HepG2 (cell line): ENCODE results near the gene AKR1B15. TPM values are rescaled to one million over a fixed set of nuclear protein-coding genes. Genes with fewer than 3 reads are reported as not detected.

ENCODE experiments used
- ATAC-seq: fragments of 200-7000 bp; cut with Tn5 transposase; 3 replicates; pipeline ENCODE4 v1.9.1; 2020; ENCODE audit warnings: mild to moderate bottlenecking, moderate library complexity
- BruUV-seq: library from RNA; stranded (reverse); fragments of 400-500 nt; replicated peaks from 2 replicates; lab custom pipeline; 2021; lab: Mats Ljungman, UMichigan
- CTCF ChIA-PET: fragments of 300-600 bp; formaldehyde crosslinking; extraction: SDS; loops from one replicate; lab custom pipeline; 2021; ENCODE audit warnings: low total read pairs, inconsistent platforms, low intra/inter-chr PET ratio; lab: Yijun Ruan, JAX
- POLR2A ChIA-PET: fragments of 350-600 bp; sonication (Branson Sonifier 250); formaldehyde crosslinking; loops from one replicate; lab custom pipeline; 2020; ENCODE audit warnings: antibody characterized with exemption, inconsistent platforms; lab: Yijun Ruan, JAX
- DNase-seq: peaks from one replicate; pipeline ENCODE4 v3.0.0-alpha.2; 2015; ENCODE audit warnings: low spot score
- FAIRE-seq: peaks from 3 replicates; lab custom pipeline; 2011; peaks lifted over from hg19 to GRCh38; lab: Jason Lieb, UNC
- H2AFZ ChIP-seq: one replicate; pipeline ENCODE4 v1.6.1; 2011; ENCODE audit warnings: low read length, inconsistent platforms
- H3K27ac ChIP-seq: fragments of 300-600 bp; 3 replicates; pipeline ENCODE4 v1.8.0; 2011; ENCODE audit warnings: mixed run types, mild to moderate bottlenecking, mixed read lengths, low read length, inconsistent platforms; ENCODE audit not compliant: insufficient read depth; ENCODE audit errors: extremely low read length
- H3K27me3 ChIP-seq, 2 experiments: fragments of 200-600 bp in 1 of 2; 2 replicates in 1 of 2; 3 replicates in 1 of 2; pipeline versions ENCODE4 v1.6.0 to v1.8.0; 2011; ENCODE audit warnings: low read length in 2 of 2, mild to moderate bottlenecking in 2 of 2, moderate library complexity in 2 of 2, inconsistent platforms in 1 of 2; ENCODE audit not compliant: insufficient read depth in 2 of 2, control insufficient read depth in 1 of 2
- H3K36me3 ChIP-seq, 2 experiments: fragments of 200-600 bp in 1 of 2; replicated peaks in 1 of 2; 2 replicates in 1 of 2; 3 replicates in 1 of 2; pipeline versions ENCODE4 v1.5.1 to v1.8.0; 2011; ENCODE audit warnings: low read length in 2 of 2, inconsistent platforms in 1 of 2; ENCODE audit not compliant: insufficient read depth in 2 of 2, control insufficient read depth in 1 of 2
- H3K4me1 ChIP-seq: 2 replicates; pipeline ENCODE4 v1.5.1; 2012; ENCODE audit warnings: low read length, inconsistent platforms; ENCODE audit not compliant: insufficient read depth
- H3K4me2 ChIP-seq: 2 replicates; pipeline ENCODE4 v1.6.0; 2011; ENCODE audit warnings: low read depth, low read length, inconsistent platforms
- H3K4me3 ChIP-seq, 3 experiments: fragments of 200-600 bp in 1 of 3; sonication (generic), shearing (Covaris generic) in 1 of 3; replicated peaks in 1 of 3; 2 replicates each; pipeline ENCODE4 v1.5.1; 2011 to 2016; ENCODE audit warnings: low read length in 3 of 3, inconsistent platforms in 2 of 3, low read depth in 2 of 3, mild to moderate bottlenecking in 2 of 3, control low read depth in 1 of 3, mixed read lengths in 1 of 3; ENCODE audit not compliant: insufficient read depth in 1 of 3
- H3K79me2 ChIP-seq: one replicate; pipeline ENCODE4 v1.6.1; 2011; ENCODE audit warnings: low read length, inconsistent platforms; ENCODE audit not compliant: insufficient read depth
- H3K9ac ChIP-seq: 2 replicates; pipeline ENCODE4 v1.6.0; 2011; ENCODE audit warnings: mild to moderate bottlenecking, low read depth, low read length, inconsistent platforms; ENCODE audit not compliant: insufficient read depth
- H3K9me3 ChIP-seq: 2 replicates; pipeline ENCODE4 v1.5.1; 2012; ENCODE audit warnings: mild to moderate bottlenecking, low read length
- H4K20me1 ChIP-seq: 2 replicates; pipeline ENCODE4 v1.6.0; 2011; ENCODE audit warnings: inconsistent platforms, mild to moderate bottlenecking, low read length, moderate library complexity; ENCODE audit not compliant: insufficient read depth
- HNF4G ChIP-seq, 2 experiments: sonication (generic) in 1 of 2; formaldehyde crosslinking in 1 of 2; IDR thresholded peaks; 2 replicates each; pipeline versions ENCODE4 v1.4.0 to v1.6.1; 2011 to 2020; ENCODE audit warnings: borderline replicate concordance in 2 of 2, low read depth in 2 of 2, mild to moderate bottlenecking in 2 of 2, low read length in 1 of 2, missing genetic modification reagents in 1 of 2, moderate library complexity in 1 of 2
- RAD21 ChIP-seq: fragments of 450-650 bp; formaldehyde crosslinking; IDR thresholded peaks from 2 replicates; pipeline ENCODE4 v1.5.0; 2020; ENCODE audit warnings: mild to moderate bottlenecking
- SMARCE1 ChIP-seq: fragments of 450-650 bp; IDR thresholded peaks from 2 replicates; pipeline ENCODE4 v1.6.1; 2017; ENCODE audit warnings: borderline replicate concordance
- SMC3 ChIP-seq: IDR thresholded peaks from 2 replicates; pipeline ENCODE4 v1.6.1; 2011; ENCODE audit warnings: low read length, improper control_type of control experiment
- SP1 ChIP-seq, 2 experiments: fragments of 450-650 bp in 1 of 2; sonication (generic) in 1 of 2; formaldehyde crosslinking in 1 of 2; IDR thresholded peaks; 2 replicates each; pipeline versions ENCODE4 v1.4.0 to v1.6.1; 2016 to 2020; ENCODE audit warnings: missing genetic modification reagents in 1 of 2
- STAG1 ChIP-seq: sonication (generic); formaldehyde crosslinking; IDR thresholded peaks from 2 replicates; pipeline ENCODE4 v1.4.0; 2020; ENCODE audit warnings: missing genetic modification reagents
- ZNF432 ChIP-seq: sonication (generic); formaldehyde crosslinking; IDR thresholded peaks from 2 replicates; pipeline ENCODE4 v1.5.0; 2020; ENCODE audit warnings: missing genetic modification reagents, mild to moderate bottlenecking, borderline replicate concordance
- ZNF451 ChIP-seq: sonication (generic); formaldehyde crosslinking; IDR thresholded peaks from 2 replicates; pipeline ENCODE4 v1.5.0; 2020; ENCODE audit warnings: mild to moderate bottlenecking, missing genetic modification reagents
- ZNF574 ChIP-seq: sonication (generic); formaldehyde crosslinking; IDR thresholded peaks from 2 replicates; pipeline ENCODE4 v1.4.0; 2020; ENCODE audit warnings: missing genetic modification reagents
- WGBS: methylation state at CpG from one replicate; pipeline ENCODE4 v1.1.6; 2017; ENCODE audit warnings: low lambda C conversion rate; 5-methylcytosine and 5-hydroxymethylcytosine counted together
- in situ Hi-C: cut with HindIII; loops from 2 replicates; pipeline ENCODE4 v1.10.0; 2017; ENCODE audit warnings: low pct_unique_long_range_greater_than_20kb; ENCODE audit not compliant: extremely low pct_ligation_motif_present
- intact Hi-C: fragments of 100-400 bp; cut with micrococcal nuclease; formaldehyde crosslinking; loops from one replicate; pipeline ENCODE4 v1.10.0; 2022; ENCODE audit not compliant: unreplicated experiment
- polyA plus RNA-seq, 8 experiments: library from polyadenylated mRNA; depleted of rRNA in 3 of 8; stranded (reverse) in 7 of 8; unstranded in 1 of 8; fragments of >200 nt; fragmentation: Illumina TruSeq in 4 of 8; extraction: Trizol in 4 of 8; gene quantifications; 2 replicates each; pipeline versions ENCODE4 v1.2.1 to v1.2.3, GENCODE V29; 2011 to 2016; ENCODE audit warnings: low read depth in 4 of 8, missing spikeins in 1 of 8, mixed read lengths in 1 of 8; ENCODE audit not compliant: insufficient read depth in 1 of 8
- total RNA-seq, 5 experiments: library from RNA; depleted of rRNA; stranded (reverse); fragments of >200 nt; fragmentation: Illumina TruSeq; extraction: Trizol; gene quantifications; 2 replicates each; pipeline ENCODE4 v1.2.3, GENCODE V29; 2016; ENCODE audit warnings: low read depth in 1 of 5
- TF ChIP-seq, protein P1 (sequence below): sonication (generic); formaldehyde crosslinking; IDR thresholded peaks from 2 replicates; pipeline ENCODE4 v1.5.0; 2020; ENCODE audit warnings: mild to moderate bottlenecking, missing genetic modification reagents, moderate library complexity
- TF ChIP-seq, protein P2 (sequence below): sonication (generic); formaldehyde crosslinking; IDR thresholded peaks from 2 replicates; pipeline ENCODE4 v1.5.0; 2020; ENCODE audit warnings: missing genetic modification reagents

The AKR1B15 gene
- total and polyA plus RNA-seq, 2 of the 13 experiments (the other 11 are each of a cell fraction or from before 2014, with no cell fraction given) = 0.77 TPM; not detected in 1

DNA sequence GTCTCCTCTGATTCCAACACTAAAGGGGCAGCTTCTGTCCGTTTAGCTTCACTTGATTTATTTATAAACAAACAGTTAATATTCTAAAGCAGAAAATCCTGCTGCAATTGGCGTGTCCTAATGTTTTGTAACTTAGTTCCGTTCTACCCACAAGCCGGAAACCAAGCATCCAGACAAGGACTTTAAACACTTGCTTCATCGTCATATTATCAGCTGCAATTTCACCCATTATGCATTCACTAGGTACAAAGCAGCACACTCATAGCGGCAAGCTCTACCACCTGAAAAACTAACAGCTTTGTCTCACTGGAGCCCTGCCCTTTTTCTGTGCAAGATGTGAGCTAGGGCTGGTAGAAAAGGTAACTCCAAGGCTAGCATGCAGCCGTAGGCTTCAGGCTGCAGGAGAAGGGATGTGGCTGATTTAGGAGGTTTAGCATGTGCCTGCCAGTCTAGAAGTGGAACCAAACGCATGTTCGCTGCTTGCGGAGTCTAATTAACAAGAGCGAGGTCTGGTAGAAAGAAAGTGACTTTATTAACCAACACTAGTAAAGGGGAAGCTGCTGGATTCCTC is 54.1 kb downstream of the AKR1B15 start (continued):
- peak; percentile 29; the same call in 1 of the 2 replicates for TF ChIP-seq HNF4G (IDR thresholded peaks at IDR 0.05; ENCODE audit: borderline replicate concordance, low read depth, low read length)
- TF ChIP-seq HNF4G (CRISPR knock-in tag; IDR thresholded peaks at IDR 0.05; ENCODE audit: borderline replicate concordance, low read depth) = no peak
- no peak for TF ChIP-seq SMARCE1
- no peak for TF ChIP-seq SP1 (IDR thresholded peaks at IDR 0.05)
- TF ChIP-seq SP1 (CRISPR knock-in tag; IDR thresholded peaks at IDR 0.05) = no peak

DNA sequence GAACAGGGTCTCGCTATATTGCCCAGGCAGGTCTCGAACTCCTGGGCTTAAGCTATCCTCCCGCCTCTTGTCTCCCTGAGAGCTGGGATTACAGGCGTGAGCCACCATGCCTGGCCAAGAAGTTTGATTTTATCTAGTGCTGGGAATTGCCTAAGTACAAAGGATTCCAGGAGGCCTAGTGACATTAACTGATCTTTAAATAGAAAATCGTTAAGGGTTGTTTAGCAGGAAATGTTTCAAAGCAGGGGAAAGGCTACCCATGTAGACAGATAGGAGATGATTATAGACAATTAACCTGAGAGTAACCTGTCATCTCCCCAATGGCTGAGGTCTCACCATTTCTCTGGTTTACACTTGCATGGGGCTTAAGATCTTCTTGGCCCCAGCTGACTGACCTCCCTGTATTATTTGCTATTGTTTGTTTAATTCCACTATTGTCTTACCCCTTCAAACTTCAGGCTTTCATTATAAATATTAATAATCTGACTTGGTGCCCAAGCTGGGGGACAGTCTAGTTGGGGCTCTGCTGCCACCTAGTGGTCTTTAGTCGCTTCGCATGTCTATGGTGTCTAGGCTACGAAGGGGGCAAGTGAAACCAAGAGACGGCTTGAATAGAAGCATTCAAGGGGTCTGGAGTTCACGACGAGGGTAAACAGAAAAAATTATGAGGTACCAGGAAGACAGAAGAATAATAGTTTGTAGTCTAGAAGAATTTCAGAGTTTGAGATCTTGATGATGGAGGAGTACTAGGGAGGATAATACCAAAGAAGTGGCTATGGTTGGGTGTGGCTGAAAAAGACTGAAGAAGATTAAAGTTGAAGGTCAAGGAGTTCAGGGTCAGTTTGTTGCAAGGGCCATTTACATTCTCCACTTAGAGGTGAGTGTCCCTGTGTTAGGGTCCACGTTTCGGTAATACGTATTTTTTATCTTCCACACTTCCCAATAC is 57.3 kb downstream of the AKR1B15 start:
- Histone ChIP-seq H4K20me1 (no peaks in the 10 kb centered on the region), H2AFZ (no peak overlapping the region), H3K4me2 (peak overlapping the region; percentile 21; the same call in 1 of the 2 replicates), H3K27me3 (no peaks in the 10 kb centered on the region; a peak in 1 of 5 replicates), H3K4me1 (peaks cover 29% of the 10 kb centered on the region), H3K27ac (no peak overlapping the region), H3K4me3 (no peak overlapping the region), H3K9me3 (no peaks in the 10 kb centered on the region), H3K36me3 (no peaks in the 10 kb centered on the region), H3K9ac (no peak overlapping the region), H3K79me2 (no peaks in the 10 kb centered on the region)
- in situ Hi-C loops = no loop called here
- ATAC-seq (peak; percentile 80), DNase-seq (peak; percentile 31), FAIRE-seq (peak; percentile 48)
- ChIA-PET CTCF (interaction anchor here (1.6 to 2.6 kb wide), 5 partner anchors 59 to 174 kb away, joined by 7 to 27 read pairs (median 10); no protein-coding TSS in a partner anchor), POLR2A (interaction anchor here (1.9 kb wide), 1 partner anchor 173 kb away, joined by 4 read pairs; no protein-coding TSS in a partner anchor)
- 11% methylated on average over 14 of the region's 14 CpGs for WGBS
- no TSS peak for BruUV-seq
- intact Hi-C loops = loop anchor here (1.0 to 5.0 kb wide), 5 partner anchors 54 to 244 kb away; no protein-coding TSS in a partner anchor
- TF ChIP-seq STAG1 = peak; percentile 81
- peak; percentile 71 for TF ChIP-seq SMC3
- no peak for TF ChIP-seq ZNF574 (CRISPR knock-in tag)
- TF ChIP-seq, protein P1, sequence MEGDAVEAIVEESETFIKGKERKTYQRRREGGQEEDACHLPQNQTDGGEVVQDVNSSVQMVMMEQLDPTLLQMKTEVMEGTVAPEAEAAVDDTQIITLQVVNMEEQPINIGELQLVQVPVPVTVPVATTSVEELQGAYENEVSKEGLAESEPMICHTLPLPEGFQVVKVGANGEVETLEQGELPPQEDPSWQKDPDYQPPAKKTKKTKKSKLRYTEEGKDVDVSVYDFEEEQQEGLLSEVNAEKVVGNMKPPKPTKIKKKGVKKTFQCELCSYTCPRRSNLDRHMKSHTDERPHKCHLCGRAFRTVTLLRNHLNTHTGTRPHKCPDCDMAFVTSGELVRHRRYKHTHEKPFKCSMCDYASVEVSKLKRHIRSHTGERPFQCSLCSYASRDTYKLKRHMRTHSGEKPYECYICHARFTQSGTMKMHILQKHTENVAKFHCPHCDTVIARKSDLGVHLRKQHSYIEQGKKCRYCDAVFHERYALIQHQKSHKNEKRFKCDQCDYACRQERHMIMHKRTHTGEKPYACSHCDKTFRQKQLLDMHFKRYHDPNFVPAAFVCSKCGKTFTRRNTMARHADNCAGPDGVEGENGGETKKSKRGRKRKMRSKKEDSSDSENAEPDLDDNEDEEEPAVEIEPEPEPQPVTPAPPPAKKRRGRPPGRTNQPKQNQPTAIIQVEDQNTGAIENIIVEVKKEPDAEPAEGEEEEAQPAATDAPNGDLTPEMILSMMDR (CRISPR knock-in tag) = peak; percentile 82
- no peak for TF ChIP-seq ZNF432 (CRISPR knock-in tag)
- TF ChIP-seq ZNF451 = no peak
- TF ChIP-seq, protein P2, sequence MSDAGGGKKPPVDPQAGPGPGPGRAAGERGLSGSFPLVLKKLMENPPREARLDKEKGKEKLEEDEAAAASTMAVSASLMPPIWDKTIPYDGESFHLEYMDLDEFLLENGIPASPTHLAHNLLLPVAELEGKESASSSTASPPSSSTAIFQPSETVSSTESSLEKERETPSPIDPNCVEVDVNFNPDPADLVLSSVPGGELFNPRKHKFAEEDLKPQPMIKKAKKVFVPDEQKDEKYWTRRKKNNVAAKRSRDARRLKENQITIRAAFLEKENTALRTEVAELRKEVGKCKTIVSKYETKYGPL (CRISPR knock-in tag) = no peak
- TF ChIP-seq RAD21 = peak; percentile 64; the same call in 1 of the 2 replicates
